ENCODE results near the gene TRMT10A.

DNA sequence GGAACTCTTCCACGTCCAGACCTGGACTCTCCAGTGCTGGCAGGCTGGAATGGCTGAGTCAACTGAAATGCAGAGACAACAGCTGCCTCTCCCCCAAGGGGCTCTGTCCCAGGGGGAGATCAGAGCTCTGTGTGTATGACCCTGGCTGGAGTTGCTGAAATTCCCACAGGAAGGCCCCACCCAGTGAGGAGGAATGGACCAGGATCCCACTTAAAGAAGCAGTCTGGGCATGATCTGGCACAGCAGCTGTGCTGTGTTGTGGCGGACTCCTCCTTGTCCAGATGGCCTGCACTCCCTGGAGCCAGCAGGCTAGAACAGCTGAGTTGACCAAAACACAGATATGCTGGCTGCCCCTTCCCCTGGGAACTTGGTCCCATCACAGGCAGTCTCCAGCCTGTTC lies 27.6 kb downstream of the TRMT10A start:
- TF ChIP-seq, protein P1, sequence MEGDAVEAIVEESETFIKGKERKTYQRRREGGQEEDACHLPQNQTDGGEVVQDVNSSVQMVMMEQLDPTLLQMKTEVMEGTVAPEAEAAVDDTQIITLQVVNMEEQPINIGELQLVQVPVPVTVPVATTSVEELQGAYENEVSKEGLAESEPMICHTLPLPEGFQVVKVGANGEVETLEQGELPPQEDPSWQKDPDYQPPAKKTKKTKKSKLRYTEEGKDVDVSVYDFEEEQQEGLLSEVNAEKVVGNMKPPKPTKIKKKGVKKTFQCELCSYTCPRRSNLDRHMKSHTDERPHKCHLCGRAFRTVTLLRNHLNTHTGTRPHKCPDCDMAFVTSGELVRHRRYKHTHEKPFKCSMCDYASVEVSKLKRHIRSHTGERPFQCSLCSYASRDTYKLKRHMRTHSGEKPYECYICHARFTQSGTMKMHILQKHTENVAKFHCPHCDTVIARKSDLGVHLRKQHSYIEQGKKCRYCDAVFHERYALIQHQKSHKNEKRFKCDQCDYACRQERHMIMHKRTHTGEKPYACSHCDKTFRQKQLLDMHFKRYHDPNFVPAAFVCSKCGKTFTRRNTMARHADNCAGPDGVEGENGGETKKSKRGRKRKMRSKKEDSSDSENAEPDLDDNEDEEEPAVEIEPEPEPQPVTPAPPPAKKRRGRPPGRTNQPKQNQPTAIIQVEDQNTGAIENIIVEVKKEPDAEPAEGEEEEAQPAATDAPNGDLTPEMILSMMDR (IDR thresholded peaks at IDR 0.05) = no peak
- TF ChIP-seq SREBF2 (IDR thresholded peaks at IDR 0.05) = no peak
- TF ChIP-seq BHLHE40 (IDR thresholded peaks at IDR 0.05; ENCODE audit: low read depth, low read length) = no peak
- no peak for TF ChIP-seq JUNB (IDR thresholded peaks at IDR 0.05)
